ENCODE results near the gene DSCAML1.
"Not testable (repeated sequence)": the region's sequence is repeated elsewhere in the genome, so short reads cannot be mapped to it uniquely, and the experiment has no call there.

The DSCAML1 gene

DNA sequence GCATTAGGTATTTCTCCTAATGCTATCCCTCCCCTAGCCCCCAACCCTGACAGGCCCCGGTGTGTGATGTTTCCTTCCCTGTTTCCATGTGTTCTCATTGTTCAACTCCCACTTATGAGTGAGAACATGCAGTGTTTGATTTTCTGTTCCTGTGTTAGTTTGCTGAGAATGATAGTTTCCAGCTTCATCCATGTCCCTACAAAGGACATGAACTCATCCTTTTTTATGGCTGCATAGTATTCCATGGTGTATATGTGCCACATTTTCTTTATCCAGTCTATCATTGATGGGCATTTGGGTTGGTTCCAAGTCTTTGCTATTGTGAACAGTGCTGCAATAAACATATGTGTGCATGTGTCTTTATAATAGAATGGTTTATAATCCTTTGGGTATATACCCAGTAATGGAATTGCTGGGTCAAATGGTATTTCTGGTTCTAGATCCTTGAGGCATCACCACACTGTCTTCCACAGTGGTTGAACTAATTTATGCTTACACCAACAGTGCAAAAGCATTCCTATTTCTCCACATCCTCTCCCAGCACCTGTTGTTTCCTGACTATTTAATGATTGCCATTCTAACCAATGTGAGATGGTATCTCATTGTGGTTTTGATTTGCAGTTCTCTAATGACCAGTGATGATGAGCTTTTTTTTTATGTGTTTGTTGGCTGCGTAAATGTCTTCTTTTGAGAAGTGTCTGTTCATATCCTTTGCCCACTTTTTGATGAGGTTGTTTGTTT, 397.7 kb downstream of the DSCAML1 start:
- not testable (repeated sequence) for DNase-seq (ENCODE audit: low spot score)

DNA sequence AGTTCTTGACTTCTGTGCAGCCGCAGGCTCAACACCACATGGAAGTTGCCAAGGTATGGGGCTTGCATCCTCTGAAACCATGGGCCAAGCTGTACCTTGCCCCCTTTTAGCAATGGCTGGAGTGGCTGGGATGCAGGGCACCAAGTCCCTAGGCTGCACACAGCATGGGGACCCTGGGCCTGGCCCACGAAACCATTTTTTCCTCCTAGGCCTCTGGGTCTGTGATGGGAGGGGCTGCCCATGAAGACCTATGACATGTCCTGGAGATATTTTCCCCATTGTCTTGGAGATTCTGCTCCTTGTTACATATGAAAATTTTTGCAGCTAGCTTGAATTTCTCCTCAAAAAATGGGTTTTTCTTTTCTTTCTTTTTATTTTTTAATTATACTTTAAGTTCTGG, 398.4 kb downstream of the DSCAML1 start:
- DNase-seq (ENCODE audit: low spot score): not testable (repeated sequence)

DNA sequence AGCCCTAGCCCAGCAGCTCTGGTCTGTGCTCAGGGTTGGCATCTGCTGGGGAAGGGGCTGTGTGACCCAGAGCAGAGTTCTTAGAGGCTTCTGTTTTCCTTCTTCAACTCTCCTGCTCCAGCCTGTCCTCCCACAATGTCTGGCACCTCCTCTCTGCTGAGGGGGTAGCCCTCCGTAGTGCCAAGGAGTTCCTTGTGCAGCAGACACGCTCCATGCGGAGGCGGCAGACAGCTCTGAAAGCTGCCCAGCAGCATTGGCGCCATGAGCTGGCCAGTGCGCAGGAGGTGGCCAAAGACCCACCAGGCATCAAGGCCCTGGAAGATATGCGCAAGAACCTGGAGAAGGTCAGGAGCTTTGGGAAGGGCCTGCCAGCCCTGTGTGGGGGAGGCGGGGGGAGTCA, 400.0 kb downstream of the DSCAML1 start:
- DNase-seq (ENCODE audit: low spot score): no peak

DNA sequence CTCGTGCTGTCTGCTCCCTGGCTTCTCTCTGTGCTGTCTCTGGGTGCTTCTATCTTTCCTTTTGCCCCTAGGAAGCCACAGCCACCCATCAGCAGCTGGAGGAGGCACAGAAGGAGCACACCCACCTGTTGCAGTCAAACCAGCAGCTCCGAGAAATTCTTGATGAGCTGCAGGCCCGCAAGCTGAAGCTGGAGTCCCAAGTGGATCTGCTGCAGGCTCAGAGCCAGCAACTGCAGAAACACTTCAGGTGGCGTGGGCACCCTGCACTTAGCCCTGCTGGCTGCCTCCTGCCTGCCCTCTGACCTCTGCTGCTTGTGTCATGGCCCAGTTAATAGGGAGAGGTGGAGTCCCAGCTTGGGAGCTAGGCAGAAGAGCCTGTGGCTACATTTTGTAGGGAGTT, 401.5 kb downstream of the DSCAML1 start:
- no peak for DNase-seq (ENCODE audit: low spot score)

DNA sequence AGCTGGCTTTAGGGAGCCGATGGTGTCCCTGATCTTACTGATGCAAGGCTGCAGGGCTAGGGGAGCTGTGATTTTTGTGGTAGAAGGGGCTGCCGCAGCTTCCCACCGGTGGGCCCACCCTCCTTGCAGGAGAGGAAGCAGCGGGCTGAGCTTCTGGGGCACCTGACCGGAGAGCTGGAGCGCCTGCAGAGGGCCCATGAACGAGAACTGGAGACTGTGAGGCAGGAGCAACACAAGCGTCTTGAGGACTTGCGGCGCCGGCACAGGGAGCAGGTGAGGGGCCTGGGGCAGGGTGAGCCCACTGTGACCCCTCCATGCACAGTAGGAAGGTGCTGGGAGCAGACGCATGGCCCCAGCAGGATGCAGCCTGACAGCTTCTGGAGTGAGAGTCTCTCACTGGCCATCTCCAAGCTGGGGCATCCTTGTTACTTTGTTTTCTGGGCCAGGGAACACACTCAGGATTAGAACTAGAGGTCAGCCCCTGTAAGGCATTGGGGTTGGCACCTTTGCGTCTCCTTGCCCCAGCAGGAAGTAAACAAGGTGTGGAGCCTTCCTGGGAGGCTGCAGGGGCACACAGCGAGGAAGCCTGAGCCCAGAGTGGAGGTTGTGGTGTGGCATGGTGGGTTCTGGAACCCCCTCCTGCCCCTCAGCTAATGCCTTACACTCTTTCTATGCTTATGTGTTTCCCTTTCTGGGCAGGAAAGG, 402.6 kb downstream of the DSCAML1 start:
- no peak for DNase-seq (ENCODE audit: low spot score)

DNA sequence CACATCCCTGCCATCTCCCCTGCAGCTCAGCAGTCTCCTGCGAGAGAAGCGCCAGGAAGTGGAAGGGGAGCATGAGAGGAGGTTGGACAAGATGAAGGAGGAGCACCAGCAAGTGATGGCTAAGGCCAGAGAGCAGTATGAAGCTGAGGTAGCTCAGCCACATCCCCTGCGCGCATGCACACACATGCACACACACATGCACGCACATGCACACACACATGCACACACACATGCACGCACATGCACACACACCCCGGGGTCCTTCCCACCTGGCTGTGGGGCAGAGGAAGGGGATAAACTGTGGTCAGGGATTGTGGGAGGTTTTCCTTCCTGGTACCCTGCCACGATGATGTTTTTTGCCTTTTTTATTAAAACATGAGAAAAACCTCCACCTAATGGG, 404.0 kb downstream of the DSCAML1 start:
- no peak for DNase-seq (ENCODE audit: low spot score)

DNA sequence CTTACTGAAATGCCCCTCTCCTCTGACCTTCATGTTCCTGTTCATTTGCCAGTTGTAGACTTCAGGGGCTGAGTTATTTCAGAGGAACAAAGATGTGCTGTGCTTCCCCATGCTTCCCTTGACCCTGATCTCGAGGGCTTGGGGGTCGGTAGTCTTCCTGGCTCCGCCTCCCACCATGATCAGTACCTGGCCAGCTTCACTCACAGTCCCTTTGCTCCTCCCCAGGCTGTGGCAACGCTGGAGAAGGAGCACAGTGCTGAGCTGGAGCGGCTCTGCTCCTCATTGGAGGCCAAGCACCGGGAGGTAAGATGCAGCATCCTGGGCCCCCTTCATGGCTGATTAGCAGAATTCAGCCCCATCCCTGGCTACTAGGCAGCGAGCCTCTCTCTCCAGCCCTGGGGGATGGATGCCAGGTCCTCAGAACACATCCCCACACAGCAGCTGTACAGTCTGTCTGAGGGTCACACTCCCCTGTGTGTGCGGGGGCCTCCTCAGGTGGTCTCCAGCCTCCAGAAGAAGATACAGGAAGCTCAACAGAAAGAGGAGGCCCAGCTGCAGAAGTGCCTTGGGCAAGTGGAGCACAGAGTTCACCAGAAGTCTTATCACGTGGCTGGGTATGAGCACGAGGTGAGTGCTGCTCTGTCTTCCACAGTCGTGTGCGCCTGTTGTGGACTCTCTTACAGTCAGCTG, 404.9 kb downstream of the DSCAML1 start:
- DNase-seq (ENCODE audit: low spot score): no peak

DNA sequence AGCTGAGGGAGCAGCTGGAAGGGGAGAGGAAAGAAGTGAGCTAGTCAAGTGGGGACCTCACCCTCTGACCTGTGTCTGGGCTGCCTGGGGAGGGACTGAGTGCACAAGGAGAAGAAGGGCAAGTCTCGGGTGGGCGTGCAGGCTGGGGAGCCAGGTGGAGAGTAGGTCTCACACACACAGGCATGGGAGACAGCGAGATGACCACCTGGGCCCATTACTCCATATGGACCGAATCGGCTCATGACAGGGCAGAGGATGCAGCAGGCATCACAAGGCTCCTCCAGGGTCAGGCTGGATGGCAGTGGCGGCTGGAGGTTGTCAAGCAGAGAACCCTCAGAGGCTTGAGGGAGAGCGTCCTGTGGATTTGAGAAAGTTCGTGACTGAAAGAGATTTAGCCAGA, 405.8 kb downstream of the DSCAML1 start:
- DNase-seq (ENCODE audit: low spot score): no peak

DNA sequence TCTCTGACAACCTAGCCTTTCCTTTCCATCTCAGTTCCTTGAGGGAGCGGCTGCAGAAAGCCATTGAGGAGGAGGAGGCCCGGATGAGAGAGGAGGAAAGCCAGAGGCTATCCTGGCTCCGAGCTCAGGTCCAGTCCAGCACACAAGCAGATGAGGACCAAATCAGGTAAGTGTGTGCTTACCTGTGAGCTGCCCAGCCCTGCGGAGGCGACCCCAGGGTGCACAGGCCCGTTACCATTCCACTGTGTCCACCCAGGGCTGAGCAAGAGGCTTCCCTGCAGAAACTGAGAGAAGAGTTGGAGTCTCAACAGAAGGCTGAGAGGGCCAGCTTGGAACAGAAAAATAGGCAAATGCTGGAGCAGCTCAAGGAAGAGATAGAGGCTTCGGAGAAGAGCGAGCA, 406.3 kb downstream of the DSCAML1 start:
- DNase-seq (ENCODE audit: low spot score): no peak

DNA sequence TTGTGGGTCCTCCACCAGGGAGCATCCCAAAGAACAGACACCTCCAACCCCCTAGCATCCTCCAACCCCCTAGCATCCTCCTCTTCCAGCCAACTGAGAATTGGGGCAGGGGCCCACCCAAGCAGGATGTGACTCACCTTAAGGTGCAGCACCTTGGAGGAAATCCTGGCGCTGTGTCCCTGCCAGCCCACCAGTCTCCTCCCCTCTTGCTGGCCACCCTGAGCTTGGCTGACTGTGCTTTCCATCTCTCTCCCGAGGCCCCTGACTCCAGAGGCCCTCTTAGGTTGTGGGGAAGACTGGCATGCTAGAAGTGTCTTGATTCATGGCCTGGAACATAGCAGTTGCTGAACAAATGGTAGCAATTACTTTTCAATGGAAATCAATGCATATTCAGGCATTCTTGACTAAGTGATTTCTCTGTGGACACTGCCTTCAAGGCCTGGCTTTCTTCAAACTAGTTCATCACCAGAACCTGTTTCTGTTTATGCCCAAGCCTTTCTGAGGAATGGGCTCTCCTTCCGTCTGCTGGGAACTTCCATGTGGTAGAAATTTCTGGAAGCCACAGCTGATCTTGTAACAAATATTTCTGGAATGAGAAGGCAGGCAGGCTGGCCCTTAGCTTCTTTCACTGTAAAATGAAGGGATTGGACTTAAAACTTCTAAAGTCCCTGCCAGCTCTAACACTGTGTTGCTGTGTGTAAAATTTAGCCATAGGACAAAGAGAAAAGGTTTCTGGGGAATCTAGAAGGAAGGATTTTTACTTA, 408.8 kb downstream of the DSCAML1 start:
- DNase-seq (ENCODE audit: low spot score): no peak

DNA sequence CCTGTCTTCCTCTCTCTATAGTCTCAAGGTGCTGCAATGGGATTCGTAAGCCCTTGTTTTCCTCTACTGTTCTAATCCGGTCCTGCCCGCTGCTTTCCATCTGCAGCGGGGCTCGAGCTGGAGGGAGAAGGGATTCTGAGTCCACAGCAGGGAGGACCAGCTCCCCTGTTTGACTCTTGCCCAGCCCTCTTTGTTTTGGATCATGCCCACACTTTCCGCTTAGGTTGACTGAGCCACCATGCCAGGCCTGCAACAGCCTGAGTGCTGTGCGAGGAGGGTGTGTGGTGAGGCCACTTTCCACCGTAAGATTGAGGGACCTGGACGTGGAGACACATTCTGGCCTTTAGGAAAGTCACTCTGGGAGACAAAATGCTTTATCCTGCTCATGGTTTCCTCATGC, 411.1 kb downstream of the DSCAML1 start:
- no peak for DNase-seq (ENCODE audit: low spot score)

DNA sequence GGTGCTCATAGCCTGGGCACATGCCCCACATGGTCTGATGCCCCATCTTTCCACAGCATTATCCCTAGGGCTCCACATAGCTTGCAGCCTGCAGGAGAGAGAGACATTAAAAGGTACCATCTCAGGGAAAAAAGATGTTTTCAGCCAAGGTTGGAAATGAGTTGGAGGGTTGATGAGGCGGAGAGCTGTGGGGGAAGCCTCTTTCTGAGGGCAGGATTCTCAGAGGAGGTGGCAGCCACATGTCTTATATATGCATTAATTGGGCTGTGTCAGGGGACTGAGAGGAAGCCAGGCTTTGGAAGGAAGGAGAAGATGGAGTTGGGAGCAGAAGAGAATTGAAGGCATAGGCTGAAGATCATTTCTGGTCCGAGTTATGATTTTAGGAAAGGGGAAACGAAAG, 411.5 kb downstream of the DSCAML1 start:
- DNase-seq (ENCODE audit: low spot score): no peak

DNA sequence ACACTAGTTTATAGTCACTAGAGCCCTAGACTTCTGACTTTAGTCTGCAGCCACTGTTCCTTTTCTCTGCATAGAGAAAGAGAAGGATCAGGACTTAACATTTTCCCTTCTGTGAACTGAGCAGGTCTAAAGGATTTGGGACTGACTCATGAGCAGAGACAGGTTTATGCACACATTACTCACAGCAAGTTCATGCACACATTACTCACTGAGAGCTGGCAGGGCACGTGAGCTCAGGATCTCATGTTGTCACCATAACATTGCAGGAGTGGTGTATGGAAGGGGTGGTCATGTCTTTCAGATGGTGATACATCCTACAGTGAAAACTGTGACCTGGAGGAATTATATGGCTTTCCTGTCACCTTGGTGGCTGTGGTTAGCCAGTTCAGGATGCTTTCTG, 413.0 kb downstream of the DSCAML1 start:
- DNase-seq (ENCODE audit: low spot score): no peak

DNA sequence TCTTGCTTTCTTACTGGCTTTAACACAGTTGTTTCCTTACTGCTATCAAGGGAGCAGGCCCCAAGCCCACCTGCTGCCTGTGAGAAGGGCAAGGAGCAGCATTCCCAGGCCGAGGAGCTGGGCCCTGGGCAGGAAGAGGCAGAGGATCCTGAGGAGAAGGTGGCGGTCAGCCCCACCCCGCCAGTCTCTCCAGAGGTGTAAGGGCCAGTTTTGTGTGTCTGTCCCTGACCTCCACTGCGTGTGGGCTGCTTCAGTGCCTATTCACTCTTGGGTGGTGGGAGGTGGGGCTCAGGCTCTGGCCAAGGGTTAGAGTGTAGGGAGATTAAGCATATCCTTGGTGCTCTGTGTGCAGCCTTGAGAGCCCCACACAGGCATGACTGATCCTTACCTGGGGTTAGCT, 414.3 kb downstream of the DSCAML1 start:
- DNase-seq (ENCODE audit: low spot score): no peak

DNA sequence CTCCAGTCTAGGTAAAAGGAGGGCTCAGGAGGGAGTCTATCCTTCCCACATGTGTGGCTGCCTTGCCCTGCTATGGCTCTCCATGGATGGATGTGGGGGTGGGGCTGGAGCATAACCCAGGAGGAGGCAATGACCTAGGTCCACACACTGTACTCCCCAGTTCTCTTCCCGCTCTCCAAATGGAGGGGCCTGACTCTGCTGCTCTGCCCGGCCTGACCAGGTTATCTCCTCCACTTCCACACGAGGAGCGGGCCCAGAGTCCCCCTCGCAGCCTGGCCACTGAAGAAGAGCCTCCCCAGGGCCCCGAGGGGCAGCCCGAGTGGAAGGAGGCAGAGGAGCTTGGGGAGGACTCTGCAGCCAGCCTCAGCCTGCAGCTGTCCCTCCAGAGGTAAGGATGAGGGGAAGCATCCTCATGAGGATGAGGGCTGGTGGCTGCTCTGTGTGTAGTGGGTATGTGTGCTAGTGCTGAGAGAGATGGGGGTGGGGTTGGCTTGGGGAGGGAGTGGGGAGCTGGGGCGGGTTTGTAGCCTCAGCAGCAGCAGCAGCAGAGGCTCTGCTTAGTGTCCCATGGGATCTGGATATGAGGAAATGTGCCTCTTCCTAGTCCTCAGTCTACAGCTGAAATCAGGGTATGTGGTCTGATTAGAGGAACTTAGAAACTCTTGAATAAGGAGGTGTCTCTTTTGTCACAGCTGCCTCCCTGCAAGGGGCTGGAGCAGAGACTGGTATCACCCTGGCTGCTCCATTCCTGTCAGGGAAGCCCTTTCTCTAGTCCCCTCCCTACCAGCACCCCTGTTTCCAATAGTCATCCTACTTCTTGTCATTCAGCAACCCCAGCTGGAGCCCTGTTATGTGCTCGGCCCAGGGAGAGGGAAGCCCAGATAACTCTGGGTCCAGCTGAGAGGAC, 415.3 kb downstream of the DSCAML1 start:
- DNase-seq (ENCODE audit: low spot score): no peak

DNA sequence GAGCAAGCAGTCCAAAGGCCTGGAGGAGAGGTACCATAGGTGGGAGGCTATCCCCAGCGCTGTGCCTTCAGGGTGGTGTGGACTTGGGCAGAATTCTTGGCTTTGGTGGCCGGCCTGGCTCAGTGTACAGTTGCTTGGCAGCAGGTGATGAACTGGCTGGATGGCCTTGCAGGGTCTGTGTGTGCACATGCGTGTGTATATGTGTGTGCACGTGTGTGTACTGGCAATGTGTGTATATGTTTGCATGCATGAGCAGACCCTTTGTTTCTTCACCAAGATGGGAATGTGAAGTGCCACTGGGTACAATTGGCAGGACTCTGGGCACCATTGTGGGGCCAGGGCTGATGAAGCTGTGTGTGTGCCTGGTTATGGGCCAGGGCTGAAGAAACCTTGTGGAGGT, 416.3 kb downstream of the DSCAML1 start:
- no peak for DNase-seq (ENCODE audit: low spot score)

DNA sequence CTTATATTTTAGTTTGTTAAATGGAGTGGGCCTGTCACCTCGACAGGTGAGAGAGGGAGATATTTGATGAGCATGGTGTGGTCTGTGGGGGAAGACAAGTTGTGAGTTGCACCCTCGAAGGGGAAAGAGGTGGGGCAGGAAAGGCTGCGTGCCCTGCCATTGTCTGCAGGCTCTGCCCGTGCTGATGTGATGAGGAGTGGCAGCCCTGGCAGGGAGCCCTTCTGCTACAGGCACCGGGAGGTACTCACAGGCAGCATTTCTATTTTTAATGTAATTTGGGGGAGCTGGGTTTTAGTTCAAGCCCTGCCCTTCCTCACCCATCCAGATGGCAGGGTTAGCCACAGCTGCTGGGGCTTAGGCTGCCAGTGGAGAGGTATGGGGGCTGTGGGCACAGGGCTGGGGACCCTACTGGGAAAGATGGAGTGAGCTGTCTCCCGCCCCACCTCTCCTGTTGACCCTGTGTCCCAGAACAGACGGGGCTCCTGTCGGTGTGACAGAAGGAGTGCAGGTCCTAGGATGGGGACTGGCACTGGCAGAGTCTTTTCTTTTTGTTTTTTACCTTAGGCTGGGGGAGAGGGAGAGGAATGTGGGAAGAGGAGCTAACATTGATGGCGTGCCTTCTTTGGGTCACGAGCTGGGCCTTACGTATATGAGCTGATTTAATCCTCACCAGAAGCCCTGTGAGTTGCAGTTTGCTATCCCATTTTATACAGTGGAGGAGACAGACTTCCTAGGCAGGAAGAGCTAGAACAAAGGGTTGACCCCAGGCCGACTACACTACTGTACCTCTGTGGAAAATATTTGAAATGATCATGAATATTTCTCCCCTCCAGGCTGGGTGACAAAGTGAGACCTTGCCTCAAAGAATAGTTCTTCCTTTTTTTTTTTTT, 417.8 kb downstream of the DSCAML1 start:
- no peak for DNase-seq (ENCODE audit: low spot score)

Data from LoVo (cell line).